Astrocyte of the spinal cord (primary cell): Measurements from ENCODE around the gene ERC2.

Source experiments
- DNase-seq: peaks from one replicate; pipeline ENCODE4 v3.0.0; 2011; ENCODE audit warnings: low read depth, low spot score
- H3K4me3 ChIP-seq: 2 replicates; pipeline ENCODE4 v1.5.1; 2011; ENCODE audit warnings: low read depth, mild to moderate bottlenecking, low read length, moderate library complexity
- CTCF ChIP-seq: IDR thresholded peaks from 2 replicates; pipeline ENCODE4 v1.5.1; 2012; ENCODE audit warnings: low read depth, mild to moderate bottlenecking, low read length, inconsistent platforms
- in situ Hi-C: cut with HindIII; loops from 2 replicates; pipeline ENCODE4 v1.10.0; 2017; ENCODE audit warnings: low sequenced_read_pairs

The ERC2 gene

GRCh38 chr3:55823001-55823400 is 645.3 kb downstream of the ERC2 start:
- in situ Hi-C loops = no loop called here

GRCh38 chr3:55819005-55819404 is 649.3 kb downstream of the ERC2 start:
- no peak for TF ChIP-seq CTCF
- no peak overlapping the region for H3K4me3 ChIP-seq
- in situ Hi-C loops = no loop called here
- no peak for DNase-seq

More at GRCh38 chr3:55823001-55823400, 645.3 kb downstream of the ERC2 start:
- no peak overlapping the region for H3K4me3 ChIP-seq
- DNase-seq = no peak
- no peak for TF ChIP-seq CTCF

- in situ Hi-C loops = no loop called here
- H3K4me3 ChIP-seq = no peak overlapping the region
- TF ChIP-seq CTCF = no peak
Observed at GRCh38 chr3:55818485-55818884, 649.8 kb downstream of the ERC2 start.

GRCh38 chr3:55816794-55817576 is 651.3 kb downstream of the ERC2 start:
- in situ Hi-C loops = no loop called here
- no peak overlapping the region for H3K4me3 ChIP-seq
- no peak for DNase-seq
- no peak for TF ChIP-seq CTCF

More at GRCh38 chr3:55818485-55818884, 649.8 kb downstream of the ERC2 start:
- no peak for DNase-seq

GRCh38 chr3:55815262-55815661 is 653.0 kb downstream of the ERC2 start:
- no peak for DNase-seq
- in situ Hi-C loops = no loop called here
- no peak overlapping the region for H3K4me3 ChIP-seq
- no peak for TF ChIP-seq CTCF

- no peak overlapping the region for H3K4me3 ChIP-seq
- no peak for DNase-seq
- in situ Hi-C loops = no loop called here
- no peak for TF ChIP-seq CTCF
Observed at GRCh38 chr3:55813268-55814097, 654.8 kb downstream of the ERC2 start.
